ENCODE measurements around the gene EZR.

EZR gene

DNA sequence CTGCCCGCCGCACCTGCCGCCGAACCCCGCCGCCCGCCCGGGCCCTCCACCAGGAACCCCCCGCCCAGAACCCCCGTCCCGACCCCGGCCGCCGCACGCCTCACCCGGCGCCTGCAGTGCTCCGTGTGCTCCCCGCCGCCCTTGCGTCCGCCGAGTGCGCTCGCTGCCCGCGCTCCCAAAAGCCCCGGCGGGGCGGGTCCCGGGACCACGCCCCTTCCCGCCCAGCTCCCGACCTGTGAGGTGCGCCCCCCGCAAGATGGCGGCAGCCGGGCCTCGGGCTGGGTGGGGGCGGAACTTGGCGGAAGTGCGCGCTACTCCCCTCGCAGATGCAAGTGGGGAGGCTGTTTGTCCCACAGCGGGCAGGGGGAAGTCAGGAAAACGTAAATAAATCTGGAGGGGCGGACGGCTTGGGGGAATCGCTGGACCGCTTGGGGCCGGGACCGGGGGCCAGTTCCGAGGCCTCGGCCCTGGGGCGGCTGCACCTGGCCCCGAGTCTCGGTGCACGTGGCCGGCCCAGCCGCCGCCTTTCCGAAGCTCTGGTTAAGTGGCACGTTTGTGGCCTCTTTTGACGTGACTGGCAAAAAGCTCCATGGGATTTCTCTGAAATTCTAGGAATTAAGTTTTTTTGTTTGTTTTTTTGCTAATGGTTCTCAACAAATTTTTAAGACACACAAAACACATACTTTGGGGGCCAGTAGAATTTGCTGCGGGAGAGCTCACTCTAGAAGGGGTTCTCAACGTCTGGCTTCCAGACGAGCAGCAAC, at the start of gene EZR:
Gene EZR (minus strand): TSS at position 156 of the 764 bp plus-strand sequence. CDS start 1,275 bp downstream, outside the sequence.
- peak; percentile 90 for DNase-seq

DNA sequence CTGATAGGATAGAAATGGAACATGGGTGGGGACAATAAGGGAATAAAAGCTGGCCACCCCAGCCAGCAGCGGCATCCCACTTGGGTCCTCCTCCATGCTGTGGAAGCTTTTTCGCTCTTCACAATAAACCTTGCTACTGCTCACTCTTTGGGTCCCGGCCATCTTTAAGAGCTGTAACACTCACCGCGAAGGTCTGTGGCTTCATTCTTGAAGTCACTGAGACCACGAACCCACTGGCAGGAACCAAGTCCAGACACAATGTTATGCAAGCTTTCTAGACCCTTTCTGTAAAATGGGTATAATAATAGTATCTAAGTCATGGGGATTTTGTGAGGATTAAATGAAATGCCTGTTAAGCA, 48.9 kb upstream of the EZR start:
- peak; percentile 21 for DNase-seq

DNA sequence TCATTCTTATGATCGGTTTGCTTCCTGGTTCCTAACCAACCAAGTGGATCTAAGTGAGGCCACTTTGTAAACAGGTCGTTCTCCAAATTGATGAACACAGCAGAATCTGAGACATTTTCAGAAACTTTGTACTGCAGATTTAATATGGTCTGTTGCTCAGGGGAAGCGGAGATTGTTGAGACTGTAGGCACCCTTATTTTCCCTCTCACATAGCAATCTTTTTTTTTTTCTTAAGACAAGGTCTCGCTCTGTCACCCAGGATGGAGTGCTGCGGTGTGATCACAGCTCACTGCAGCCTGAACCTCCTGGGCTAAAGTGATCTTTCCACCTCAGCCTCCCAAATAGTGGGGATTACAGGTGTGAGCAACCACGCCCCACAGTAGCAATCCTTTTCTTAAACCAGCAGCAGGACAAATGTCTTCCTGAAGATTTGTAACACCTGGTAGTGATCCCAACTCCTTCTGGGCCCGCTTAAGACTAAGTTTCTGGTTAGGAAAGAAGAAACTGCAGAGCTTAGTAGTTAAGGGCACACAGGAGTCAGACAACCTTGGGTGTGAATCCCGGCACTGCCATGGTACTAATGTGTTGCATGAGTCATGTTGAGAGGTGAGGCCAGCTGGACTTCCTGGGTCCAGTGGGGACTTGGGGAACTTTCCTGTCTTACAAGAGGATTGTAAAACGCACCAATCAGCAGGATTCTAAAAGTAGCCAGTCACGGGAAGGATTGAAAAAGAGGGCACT, 48.4 kb upstream of the EZR start:
- DNase-seq, result no peak

DNA sequence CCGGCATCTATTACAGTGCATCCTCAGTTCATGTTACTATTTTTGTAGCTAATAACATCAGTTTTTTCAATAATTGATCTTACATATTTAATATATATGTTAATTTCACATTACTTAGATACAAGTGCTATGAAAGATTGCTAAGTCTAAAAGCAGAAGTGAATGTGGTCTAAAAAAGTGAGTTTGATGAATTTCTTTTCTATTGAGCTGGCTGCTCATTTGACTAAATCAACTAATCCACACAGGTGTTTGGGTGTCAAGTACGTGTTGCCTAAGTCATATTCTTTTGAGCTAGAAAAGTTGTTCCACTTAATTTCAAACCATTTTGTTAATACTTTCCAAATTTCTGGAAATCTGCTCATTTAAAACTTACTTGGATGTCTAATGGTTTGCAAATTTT, 46.6 kb upstream of the EZR start:
- DNase-seq, result no peak

DNA sequence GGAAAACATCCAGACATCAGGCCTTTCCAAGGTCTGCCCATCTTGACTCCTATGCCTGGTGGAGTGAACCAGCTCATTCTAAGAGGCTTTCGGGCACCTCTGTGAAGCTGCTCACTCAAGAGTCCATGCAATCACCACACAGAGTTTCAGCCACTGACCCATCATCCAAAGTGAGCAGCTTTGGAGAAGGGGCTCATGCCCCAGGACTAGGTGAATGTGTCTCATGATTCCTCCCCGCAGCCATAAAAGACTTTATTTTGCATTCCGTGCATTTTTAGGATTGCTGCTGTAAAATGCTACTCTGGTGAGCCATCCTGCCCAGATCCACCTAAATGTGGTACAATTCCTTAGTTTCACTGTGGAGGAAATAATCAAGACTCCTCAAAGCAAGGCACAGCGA, 44.5 kb upstream of the EZR start:
- DNase-seq, result no peak

DNA sequence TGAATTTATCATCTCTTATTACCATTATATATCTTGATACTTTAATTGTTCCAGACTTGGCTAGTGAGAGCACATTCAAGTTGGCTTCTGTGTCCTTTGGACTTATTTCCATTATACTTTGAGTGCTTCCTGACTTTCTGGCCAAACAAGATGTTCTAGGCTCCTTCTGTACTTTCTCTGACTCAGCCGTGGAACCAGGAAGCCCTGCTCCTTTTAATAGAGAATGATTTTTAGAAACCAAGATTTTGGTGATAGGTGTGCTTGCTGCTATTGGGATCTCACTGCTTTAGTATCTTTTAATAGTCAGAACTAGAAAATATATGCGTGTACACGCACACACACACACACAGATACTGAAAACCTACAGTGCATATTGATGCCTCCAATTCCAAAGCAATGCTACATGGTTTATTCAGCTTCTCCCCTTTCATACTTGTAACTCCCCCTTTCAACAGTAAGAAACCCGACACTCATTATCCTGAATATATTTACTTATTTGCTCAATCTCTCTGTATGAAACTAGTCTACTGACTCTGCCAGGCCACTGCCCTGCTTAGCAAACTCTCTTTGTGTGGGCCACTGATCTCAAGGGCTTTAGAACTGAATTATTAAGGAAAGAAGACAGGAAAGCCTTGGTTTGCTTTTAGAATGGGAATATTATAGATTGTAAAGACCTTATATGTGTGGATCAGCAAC, 42.7 kb upstream of the EZR start:
- no peak for DNase-seq

DNA sequence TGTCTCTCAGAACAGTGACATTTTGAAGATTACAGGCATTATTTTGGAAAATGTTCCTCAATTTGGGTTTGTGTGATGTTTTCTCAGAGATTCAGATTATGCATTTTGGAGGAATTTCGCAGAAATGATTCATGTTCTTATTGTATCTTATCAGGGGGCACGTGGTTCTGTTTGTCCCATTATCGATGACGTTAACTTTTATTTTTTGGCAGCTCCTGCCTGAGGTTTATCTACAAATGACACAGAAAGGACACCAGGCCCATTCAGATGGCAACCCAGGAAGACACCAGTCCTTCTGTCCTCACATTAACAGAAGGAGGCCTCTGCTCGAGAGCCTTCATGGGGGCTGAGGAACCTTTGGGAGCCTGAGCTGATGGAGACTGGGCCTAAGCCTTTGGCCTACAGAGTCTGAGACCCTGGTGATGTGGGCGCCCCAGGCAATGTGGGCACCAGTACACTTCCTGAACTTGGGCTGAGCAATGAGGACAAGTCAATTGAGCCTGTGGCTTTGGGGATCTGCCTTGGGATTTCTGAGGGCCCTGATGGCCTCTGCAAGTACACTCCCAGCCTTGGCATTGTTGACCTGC, 41.2 kb upstream of the EZR start:
- DNase-seq, result no peak

DNA sequence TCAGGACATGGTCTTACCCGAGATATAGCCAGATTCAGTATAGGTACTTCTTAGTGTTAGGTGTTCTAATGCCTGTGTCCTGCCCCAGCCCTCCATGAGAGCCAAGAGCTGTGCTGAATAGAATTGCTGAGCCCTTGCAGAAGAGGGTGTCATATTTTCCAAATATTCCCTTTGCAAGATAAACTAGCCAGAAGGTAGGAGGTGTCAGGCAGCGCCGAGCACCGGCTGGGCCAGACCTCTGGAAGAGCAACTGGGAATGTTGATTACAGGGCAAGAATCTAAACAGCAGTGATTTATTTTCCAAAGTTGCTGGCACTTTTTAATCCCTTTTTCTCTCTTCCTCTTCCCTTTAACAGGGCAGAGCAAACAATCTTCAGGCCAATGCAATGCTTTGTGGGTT, 37.1 kb upstream of the EZR start:
- DNase-seq, result no peak

DNA sequence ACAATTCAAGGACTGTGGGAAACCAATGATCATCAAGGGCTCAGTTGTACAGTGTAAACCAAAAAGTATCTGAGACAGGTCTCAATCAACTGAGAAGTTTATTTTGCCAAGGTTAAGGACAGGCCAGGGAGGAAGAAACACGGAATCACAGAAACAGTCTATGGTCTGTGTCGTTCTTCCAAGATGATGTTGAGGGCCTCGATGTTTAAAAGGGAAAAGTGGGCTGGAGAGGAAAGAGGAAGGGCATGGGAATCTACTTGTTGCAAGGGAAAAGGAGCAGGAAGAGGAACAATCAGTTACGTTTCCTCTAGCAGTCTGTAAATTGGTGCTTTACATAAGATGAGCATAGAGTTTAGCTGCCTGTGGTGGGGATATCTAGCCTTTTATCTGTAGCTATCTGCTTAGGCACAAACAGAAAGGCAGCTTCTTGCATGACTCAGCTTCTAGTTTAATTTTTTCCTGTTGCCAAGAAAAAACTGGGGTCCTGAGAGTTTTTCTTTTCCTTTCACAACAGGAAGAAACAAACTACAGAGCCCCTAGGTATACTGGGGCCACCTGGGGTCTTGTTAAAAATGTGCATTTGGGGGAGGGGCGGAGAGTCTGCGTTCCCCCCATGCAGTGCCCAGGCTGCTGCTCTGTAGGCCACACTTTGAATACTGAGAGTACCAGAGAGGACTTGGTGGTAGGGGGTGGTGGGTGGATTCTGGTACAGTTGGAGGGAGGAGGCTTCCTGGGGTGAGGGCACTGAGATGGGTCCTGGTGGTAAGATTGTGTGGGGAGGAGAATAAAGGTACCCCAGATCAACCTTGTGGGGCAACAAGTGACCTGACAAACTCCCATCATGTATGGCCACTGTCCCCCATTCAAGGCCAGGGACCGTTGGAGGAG, 35.3 kb upstream of the EZR start:
- DNase-seq, result peak; percentile 90

DNA sequence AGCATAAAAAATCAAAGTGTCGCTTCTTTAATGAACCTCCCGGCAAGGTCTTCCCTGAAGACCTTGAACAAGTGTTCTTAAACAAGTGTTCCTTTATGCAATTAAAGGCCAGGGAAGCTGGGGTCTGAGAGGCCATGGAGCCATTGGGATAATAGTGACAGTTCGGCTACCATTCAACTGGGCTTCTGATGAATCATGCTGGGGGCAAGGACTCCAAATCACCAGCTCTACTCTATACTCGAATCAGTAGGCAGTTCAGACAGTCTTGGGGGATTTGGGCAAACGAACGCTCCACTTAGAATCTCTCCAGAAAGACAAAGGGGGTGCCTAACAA, 34.7 kb upstream of the EZR start:
- no peak for DNase-seq

DNA sequence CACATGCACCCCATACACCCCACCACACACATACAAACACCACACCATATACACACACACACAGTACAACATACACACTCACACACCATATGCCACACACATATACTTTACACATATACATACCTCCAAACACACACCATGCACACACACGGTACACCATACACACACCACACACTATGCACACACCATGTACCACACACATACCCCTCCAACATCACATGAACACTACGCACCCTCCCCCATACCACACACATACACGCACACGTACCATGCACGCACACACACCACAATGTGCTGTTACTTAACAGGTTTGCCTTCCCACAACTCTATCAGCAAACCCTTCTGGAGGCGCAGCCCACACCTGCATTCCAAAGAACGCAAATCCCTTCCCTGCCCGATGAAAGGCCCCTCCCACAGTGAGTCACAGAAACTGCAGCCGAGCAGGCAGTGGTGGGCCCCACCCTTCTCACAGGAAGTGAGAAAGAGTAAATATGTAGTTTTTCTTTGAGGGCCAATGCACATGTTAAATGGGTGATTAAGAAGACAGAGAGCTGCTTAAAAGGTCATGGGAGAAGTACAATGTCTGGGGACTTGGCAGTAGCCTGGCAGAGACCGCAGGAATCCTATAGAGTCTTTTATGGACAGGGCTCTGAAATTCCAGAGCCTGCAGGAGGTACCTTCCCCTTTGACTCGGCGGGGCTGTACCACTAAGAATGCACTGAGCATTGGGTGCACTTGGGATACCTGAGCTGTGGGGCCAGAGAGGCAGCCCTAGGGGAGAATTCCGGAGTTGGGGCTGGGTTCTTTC, 34.1 kb upstream of the EZR start:
- DNase-seq, result peak; percentile 96

DNA sequence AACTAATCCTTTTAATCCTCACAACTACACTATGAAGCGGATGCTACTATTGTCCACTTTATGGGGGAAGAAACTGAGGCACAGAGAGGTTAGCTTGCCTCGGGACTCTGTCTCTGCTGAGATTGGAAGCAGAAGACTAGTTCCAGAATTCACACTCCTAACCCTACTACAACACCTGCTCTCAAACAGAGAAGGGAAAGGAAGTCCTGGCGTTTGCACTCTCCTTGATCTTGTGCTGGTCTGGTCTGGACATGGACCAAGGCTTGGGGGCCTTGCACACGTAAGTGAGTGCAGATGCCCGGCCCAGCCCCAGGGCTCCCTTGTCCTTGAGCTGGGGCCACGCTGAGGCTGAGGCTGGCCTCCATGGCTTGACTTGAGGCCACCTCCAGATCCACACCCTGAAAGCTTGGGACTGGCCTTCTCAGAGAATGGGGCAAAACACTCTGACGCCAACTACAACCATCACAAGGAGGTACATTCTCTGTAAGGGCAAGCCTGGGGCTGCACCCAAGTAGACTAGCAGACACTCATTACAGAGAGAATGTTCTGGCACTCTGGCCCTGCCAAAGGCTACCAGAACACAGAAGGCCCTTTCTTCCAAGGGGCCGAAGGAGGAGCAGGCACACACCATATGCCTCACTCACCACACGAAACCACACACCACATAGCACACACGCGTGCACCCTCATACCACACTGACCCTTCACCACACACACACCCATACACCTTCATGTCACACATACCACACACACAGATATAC, 33.3 kb upstream of the EZR start:
- DNase-seq, result no peak

DNA sequence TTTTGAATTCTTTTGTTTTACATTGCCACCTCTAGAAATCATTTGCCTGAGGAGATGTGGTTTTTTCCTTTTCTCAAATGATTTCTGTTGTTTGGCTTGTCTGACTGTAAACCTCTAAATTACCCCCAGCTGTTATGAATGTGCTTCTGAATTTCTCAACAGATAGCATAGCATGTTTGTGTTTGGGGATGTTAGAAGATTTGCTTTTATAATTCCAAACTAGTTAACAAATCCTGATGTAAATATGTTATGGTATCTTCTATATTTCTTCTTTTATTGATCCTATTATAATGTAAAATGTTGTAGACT, 31.6 kb upstream of the EZR start:
- no peak for DNase-seq

DNA sequence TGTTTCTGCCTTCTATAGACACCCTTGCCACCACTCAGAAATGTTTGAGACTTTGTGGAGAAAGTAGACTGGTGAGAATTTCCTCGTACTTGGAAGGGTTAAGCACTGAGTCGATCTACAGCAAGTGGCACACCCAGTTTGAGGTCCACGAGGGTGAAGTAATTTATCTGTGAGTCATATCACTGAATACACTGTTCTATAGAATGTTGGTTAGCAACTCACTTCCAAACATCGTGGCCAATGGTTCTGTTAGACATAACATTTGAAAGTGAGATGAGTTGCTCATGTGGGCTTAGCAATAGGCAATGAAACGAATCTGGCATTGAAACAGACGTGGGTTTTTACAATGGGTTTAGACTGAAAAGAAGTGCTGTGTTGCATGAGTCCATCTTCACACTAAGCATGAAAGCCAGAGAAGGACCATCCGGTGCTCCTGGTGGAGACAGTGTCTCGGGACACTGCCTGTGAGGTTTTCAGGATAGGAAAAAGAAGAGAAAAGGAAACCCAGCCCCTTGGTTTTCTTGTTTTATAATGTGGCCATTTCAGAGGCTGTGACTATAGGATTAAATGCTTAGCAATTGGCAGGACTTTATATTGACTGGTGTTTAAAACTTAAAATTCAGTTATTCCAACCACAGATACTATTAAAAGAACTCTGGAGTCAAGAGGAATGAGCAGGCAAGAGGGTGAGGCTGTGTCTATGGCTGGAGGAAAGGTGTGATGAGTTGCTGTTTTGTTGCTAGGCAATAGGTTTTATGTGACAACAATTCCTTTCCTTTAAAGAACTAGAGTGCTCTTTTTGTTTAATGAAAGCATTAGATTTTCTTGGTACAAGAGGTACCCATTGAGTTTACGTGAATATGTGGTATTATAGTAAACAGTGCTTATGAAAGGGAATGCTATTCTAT, 31.0 kb upstream of the EZR start:
- peak; percentile 89 for DNase-seq

DNA sequence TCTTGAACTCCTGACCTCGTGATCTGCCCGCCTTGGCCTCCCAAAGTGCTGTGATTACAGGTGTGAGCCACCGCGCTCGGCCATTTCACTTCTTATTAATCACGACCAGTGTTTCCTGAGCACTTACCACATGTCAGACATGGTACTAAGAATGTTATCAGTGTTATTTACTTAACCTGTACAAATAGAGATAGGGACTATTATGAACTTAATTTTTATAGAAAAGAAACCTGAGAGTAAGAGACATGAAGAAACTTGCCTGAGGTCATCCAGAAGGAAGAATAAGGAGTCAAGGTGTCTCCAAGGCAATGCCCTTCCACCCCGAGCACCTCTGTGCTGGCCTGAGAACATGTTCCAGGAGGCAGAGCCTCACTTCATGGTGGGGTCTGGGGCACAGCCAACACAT, 29.3 kb upstream of the EZR start:
- DNase-seq, result no peak

DNA sequence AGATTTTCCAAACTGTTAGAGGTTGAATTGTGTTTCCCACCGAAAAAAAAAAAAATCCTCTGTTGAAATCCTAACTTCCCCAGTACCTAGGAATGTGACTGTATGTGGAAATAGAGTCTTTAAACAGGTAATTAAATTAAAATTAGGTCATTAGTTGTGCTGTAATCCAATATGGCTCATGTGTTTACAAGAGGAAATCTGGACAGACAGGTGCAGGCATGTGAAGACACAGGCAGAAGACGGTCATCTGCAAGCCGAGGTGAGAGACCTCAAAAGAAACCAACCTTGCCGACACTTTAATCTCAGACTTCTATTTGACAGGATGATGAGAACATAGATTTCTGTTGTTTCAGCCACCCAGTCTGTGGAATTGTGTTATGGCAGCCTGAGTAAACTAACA, 28.6 kb upstream of the EZR start:
- DNase-seq, result no peak

DNA sequence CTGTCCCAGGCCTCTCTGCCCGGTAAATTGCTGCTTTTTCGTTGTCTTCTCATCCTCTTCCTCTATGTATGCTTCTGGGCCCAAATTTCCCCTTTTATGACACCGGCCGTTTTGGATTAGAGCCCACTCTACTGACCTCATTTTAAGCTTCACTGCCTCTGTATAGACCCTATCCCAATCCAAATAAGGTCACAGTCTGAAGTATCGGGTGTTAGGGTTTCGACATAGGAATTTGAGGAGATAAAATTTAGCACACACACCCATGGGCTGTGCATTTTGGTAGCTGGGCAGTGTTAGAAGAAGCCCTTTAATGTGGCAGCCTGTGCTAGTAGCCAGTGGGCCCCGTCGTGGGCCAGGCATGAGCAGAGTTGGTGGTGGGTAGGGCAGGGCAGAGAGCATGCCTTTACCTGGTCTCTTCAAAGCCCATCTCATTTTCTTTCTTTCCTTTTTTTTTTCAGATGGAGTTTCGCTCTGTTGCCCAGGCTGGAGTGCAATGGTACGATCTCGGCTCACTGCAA, 27.9 kb upstream of the EZR start:
- DNase-seq, result no peak

DNA sequence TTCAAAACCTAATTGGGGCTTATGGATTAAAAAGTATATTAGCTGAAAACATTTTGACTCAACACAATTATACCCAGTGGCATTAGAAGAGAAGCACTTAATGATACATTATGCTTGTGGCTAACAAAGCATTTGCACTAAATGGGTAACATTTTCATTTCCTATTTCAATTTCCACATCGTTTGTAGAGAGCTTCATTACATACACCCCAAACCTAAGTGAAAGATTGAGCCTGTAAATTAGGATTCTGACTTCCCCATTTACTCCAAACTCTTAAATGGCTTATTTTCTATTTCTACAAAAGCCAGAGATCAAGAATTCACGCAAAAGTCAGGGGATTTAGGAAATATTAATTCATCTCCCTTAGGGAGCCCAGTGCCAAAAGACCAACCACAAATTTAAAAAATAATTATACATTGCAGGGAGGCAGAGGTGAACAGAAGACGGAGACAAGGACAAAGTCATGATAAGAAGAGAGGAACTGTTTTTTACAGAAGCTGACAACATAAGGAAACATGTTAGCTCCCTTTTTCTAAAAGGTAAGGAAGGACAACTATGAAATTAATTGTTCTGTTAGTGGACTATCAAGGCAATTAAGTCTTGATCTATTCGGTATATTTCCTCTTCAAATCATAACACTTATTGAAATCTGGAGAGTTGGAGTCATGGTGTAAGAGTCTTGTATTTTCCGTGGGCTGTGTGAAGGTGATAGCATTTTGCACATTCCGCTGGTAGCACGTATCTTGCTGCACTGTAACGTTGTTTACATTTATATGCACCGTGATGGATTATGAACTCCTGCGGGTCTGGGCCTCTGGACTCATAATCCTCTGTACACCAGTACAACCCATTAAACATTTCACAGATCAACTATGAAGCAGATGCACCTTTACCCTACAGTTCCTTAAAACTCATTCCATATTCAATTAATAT, 24.8 kb upstream of the EZR start:
- no peak for DNase-seq

DNA sequence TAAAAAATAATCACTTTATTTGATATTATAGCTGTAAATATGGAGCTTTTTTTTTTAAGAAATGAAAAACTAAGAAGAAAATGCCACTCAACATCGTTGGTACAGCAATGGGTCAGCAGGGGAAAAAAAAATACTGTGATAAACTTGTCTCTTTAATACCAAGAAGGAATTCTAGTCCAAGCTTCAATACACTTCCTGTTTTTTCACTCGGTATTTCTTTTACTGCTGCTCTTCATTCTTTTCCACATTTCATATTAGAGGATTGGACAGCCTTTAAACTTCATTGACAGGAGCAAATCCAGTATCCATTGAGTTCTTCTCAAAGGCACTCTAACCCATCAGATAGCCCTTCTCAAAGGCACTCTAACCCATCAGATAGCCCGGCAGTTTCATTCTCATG, 22.2 kb upstream of the EZR start:
- DNase-seq, result no peak

Data from hematopoietic multipotent progenitor cell treated with erythropoietin and hydrocortisone succinate and interleukin-3 and kit ligand, for 4 days (in vitro differentiated cells).